T follicular helper cell (primary cell): ENCODE measurements around the gene NANS.
"Not testable (repeated sequence)": the region's sequence is repeated elsewhere in the genome, so short reads cannot be mapped to it uniquely, and the experiment has no call there.

Experiments used
- DNase-seq: peaks from one replicate; pipeline ENCODE4 v3.0.0-alpha.2; 2020; ENCODE audit warnings: low read depth

Gene NANS

DNA sequence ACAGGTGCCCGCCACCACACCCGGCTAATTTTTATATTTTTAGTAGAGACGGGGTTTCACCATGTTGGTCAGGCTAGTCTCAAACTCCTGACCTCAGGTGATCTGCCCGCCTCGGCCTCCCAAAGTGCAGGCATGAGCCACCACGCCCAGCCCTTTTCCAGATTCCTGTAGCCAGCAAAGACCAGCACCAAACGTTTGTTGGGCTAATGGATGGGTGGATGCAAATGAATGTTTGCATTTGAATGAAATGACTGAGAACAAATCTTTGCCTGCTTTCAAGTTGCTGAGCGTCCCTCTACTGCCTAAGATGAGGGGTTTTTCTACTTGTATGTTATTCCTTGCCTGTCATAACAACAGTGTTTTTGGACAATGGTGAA, 20.0 kb downstream of the NANS start:
- not testable (repeated sequence) for DNase-seq

DNA sequence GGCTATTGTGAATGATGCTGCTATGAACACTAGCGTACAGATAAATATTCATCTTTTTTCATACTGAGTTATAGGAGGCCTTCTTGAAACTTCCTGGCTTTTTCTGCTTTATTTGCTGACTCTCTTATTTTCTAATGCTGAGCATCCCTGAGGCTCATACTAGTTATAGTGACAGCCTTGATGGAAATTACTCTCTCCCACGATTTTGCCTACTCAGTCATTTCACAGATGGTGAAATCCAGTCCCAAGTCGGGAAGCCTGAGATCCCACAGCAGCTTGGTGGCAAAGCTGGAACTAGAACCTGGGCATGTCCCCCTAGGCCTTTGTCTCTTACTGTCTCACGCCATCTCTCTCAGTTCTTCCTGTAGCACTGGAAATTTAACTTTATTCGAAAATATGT, 22.4 kb downstream of the NANS start:
- no peak for DNase-seq

GRCh38 chr9:98080326-98080725, 23.8 kb downstream of the NANS start:
- DNase-seq, result no peak

DNA sequence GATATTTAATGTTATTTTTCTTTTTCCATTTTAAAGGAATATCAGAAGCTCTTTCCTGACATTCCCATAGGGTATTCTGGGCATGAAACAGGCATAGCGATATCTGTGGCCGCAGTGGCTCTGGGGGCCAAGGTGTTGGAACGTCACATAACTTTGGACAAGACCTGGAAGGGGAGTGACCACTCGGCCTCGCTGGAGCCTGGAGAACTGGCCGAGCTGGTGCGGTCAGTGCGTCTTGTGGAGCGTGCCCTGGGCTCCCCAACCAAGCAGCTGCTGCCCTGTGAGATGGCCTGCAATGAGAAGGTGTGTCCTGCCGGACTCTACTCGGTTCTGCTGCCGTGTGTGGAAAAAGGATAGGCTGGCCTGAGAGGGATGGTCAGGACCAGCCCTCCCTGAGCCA, 24.2 kb downstream of the NANS start:
- no peak for DNase-seq

GRCh38 chr9:98081477-98082219, 25.1 kb downstream of the NANS start:
- DNase-seq, result no peak

GRCh38 chr9:98083061-98083501, 26.5 kb downstream of the NANS start:
- DNase-seq, result no peak

DNA sequence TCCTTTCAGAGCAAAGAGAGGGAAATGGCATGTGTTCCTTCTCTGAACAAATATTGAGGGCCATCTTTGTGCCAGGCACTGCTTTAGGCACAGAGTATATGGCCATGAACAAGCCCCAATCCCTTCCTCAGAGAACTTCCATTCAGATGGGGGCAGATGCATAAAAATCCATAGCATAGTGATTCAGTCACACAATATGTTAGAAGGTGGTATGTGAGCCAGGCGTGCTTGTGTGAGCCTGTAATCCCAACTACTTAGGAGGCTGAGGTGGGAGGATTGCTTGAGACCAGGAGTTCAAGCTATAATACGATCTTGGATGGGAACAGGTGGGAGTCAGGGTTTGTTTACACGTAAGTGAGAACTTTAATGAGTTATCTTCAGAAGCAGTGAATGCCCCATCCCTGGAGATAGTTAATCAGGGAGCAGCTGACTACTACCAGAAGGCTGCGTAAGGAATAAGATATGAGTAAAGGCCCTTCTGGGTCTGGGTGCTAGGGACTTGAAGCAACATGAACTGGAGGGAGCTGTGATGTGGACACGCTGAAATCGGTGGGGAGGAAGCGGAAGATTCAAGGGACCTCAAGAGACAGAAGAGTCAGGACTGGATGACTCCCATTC, 27.1 kb downstream of the NANS start:
- no peak for DNase-seq

DNA sequence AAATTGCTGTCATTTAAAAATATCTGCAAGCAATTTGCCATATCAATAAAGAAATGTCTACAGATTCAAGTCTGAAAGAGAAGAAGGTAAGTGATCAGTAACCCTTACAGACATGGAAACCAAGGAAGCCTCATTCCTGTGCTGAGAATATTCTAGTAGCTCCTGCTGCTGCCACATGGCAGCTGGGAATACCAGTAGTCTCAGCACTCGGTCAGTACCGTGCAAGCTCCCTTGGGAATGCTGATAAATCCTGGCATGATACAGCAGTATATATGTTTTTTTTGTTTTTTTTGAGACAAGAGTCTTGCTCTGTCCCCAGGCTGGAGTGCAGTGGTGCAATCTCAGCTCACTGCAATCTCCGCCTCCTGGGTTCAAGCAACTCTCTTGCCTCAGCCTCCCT, 27.9 kb downstream of the NANS start:
- DNase-seq, result no peak

- no peak for DNase-seq
Measured at GRCh38 chr9:98085058-98085457, 28.5 kb downstream of the NANS start.

DNA sequence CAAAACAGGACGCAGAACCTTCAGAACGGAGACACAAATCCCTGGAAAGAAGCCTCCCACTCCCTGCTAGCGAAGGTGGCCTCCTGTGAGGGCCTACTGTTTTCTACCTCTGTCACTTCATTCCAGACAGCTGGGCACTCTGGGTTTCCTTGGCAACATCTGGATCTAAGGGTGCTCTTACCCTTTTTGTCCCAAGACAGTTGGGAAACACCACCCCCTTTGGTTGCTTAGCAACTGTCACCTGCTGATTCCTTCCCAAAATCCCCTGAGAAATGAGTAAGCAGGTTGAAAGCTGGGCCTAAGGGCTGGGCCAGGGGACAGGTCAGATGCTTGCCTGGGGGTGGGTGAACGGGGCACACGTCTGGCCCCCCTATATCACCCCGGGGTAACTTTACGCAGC, 29.4 kb downstream of the NANS start:
- DNase-seq, result no peak

- DNase-seq, result no peak
Measured at GRCh38 chr9:98086461-98086860, 29.9 kb downstream of the NANS start.

GRCh38 chr9:98087420-98088354, 31.2 kb downstream of the NANS start:
- DNase-seq, result no peak

DNA sequence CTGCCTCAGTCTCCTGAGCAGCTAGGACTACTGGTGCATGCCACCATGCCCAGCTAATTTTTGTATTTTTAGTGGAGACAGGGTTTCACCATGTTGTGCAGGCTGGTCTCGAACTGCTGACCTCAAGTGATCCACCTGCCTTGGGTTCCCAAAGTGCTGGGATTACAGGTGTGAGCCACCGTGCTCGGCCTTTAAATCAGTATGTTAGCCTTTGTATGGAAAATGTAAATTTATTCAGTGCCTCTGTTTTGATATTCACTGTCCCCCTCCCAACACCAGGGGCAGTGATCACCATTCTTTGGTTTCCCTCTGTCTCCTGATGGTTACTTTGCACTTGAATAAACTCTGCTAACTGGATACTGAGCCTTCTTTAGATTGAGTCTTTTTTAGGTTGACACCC, 34.1 kb downstream of the NANS start:
- not testable (repeated sequence) for DNase-seq

DNA sequence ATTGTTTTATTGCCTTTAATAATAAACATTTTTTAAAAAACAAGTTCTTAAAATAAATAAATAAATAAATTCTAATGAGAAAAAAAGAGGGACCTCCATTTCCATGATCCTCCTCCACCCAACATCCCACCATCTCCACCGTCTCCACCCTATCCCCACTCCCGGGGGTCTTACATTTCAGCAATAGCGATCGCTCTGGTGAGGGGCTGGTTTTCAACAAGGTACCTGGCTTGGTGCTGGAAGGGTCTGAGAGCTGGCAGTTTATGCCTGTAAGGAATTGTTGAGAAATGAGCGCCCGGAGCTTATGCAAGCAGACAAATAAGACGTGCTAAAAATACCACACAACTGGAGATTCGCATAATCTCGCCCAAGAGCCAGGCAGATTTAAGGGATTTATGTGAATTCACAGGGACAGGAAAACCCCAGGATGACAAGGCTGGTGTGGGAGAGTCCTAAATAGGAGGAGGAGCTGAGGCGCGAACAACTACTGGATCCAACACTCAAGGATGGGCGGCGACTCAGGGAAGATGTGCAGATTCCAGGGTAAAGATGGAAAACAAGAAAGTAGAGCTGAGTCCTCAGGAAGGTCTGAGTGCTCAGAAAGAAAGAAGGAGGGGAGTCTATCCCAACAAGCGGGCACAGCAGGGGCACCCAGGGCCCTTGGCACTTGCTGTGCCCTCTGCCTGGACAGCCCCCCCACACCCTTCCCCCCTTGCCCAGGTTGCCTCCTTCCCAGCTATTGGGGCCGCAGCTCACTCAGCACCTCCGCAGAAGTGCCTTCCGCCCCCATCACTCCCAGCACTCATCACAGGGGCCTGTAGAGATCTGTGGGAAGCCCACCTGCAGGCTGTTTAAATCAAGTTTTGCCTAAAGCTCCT, 35.4 kb downstream of the NANS start:
- no peak for DNase-seq

GRCh38 chr9:98092613-98092931, 36.0 kb downstream of the NANS start:
- DNase-seq, result no peak

DNA sequence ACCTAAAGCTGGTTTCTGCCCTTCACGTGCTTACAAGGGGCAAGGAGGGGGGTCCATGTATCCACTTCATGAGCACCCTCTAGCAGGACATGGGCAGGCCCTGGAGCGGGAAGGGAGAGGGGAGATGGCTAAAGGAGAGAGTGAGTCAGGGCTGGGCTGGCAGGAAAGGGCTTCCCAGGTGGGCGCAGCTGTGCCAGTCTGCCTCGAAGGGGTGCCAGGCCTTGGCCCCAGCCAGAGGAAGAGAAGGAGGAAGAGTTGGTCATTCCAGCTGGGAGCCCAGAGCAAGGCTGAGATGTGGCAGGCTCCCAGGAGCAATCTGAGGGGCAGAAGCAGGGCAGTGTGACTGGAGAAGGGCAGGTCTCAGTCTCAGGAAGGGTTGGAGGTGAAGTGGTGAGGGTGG, 37.8 kb downstream of the NANS start:
- DNase-seq, result no peak

- DNase-seq, result no peak
Measured at GRCh38 chr9:98094851-98095250, 38.3 kb downstream of the NANS start.

DNA sequence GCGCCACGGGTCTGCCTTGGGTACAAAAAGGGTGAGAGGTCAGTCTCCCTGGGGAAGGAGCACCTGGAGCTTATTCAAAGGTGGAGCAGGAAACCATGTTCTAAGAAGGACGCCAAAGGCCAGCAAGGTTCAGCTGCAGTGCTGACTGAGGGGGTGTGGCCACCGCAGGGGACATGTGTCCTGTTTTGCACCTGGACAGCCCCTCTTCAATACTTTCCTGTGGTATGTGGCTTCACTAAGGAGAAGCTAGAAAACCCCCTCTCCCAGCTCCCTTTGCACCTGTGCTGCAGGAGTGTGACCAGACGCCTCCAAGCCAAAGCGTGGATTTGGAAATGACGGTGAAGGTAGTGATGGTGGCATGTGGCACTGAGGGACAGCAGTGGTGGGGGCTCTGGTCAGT, 38.9 kb downstream of the NANS start:
- DNase-seq, result no peak

- DNase-seq, result no peak
Measured at GRCh38 chr9:98096091-98096490, 39.6 kb downstream of the NANS start.

DNA sequence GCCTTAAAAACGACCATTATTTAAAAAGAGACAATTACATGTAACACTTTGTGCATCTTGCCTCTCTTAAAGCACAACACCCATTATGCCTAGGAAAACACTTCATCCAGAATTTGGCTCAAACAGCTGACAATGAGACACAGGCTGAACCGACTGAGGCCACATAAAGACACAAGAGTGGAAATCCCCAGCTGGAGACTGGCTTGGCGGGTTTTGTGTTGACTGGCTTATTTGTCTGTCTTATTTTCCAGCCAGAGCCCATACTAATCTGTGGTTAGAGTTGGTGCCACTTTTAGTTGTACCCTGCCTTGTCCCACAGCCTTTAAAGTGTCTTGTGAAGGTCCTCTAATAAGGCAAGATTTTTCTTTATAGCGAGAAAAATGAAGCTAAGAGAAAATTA, 41.3 kb downstream of the NANS start:
- no peak for DNase-seq

DNA sequence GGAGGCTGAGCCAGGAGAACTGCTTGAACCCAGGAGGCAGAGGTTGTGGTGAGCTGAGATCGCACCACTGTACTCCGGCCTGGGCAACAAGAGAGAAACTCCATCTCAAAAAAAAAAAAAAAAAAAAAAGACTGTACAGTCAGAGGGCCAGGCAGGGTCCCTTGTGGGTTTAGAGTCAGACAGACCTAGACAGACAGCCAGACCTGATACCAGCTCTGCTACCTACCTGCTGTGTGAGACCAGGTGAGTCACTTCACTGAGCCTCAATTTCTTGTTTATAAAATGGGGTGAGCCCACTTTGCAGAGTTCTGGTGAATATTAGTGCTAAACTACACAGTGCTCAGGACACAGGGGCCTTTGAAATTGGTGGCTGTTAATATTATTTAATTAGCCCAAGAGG, 42.8 kb downstream of the NANS start:
- DNase-seq, result no peak

DNA sequence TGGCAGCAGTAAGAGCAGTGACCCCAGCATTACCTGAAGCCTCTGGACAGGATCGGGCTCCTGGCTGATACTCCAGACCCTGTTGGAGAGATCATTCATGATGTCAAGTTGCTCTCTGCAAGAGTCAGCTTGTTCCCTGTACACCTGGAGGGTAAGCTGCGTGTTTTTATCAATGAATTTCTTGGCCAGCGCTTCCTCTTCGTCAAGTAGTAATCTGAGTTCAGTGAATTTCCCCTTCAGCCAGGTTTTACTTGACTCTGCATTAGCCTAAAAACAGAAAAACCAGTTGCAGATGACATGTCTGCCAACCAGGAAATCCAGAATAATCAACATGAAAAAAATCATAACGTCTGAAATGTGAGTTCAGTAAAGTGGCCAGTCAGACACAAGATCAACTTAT, 43.4 kb downstream of the NANS start:
- no peak for DNase-seq
